ENCODE results near the gene LTO1.

LTO1 gene

GRCh38 chr11:69641681-69642548 is 33.2 kb downstream of the LTO1 start:
- CTCF ChIA-PET, result interaction anchor here (1.2 to 5.2 kb wide), 6 partner anchors 20 to 545 kb away, joined by 3 to 59 read pairs (median 5); partner anchors contain the start of gene MYEOV
- Histone ChIP-seq H3K9me3 (ENCODE audit: control extremely low read depth in 1 of 5, control insufficient read depth in 4 of 5, insufficient read depth in 2 of 5, low read depth in 1 of 5, low read length in 4 of 5) (no peaks in the 10 kb centered on the region), H3K27ac (ENCODE audit: insufficient read depth in 1 of 2, low read depth in 1 of 2, low read length in 2 of 2, poor library complexity in 1 of 2, severe bottlenecking in 2 of 2) (no peak overlapping the region), H3K36me3 (ENCODE audit: control insufficient read depth in 4 of 4, insufficient read depth in 4 of 4, low read length in 3 of 4) (no peaks in the 10 kb centered on the region), H3K27me3 (replicated peaks in 2 of 5; ENCODE audit: control insufficient read depth in 4 of 5, insufficient read depth in 5 of 5, low read length in 4 of 5) (peaks cover 3 to 71% (median 28%) of the 10 kb centered on the region in 5 experiments), H3K4me3 (ENCODE audit: control insufficient read depth in 1 of 7, extremely low read depth in 1 of 7, insufficient read depth in 4 of 7, low read depth in 2 of 7, low read length in 6 of 7) (peak overlapping the region in 6 of 7 experiments; percentile 2 to 74 (median 60)), H3K4me1 (ENCODE audit: control extremely low read depth in 1 of 4, control insufficient read depth in 4 of 4, insufficient read depth in 4 of 4, low read length in 3 of 4) (peaks cover 5 to 59% (median 54%) of the 10 kb centered on the region in 4 experiments)
- peak in 1 of 3 donors; percentile 9 for DNase-seq
- 1% methylated on average over 49 of the region's 68 CpGs for WGBS (ENCODE audit: insufficient coverage)
- POLR2A ChIA-PET, result no interaction called here

- peak; percentile 54 to 74 (median 68) for DNase-seq
These were observed 34.1 kb downstream of the LTO1 start, which contains the start of gene CCND1 for GRCh38 chr11:69640995-69641581. TSS of gene CCND1 (plus strand) at chr11:69641156. CDS start at chr11:69641314, 158 bp downstream.

DNA sequence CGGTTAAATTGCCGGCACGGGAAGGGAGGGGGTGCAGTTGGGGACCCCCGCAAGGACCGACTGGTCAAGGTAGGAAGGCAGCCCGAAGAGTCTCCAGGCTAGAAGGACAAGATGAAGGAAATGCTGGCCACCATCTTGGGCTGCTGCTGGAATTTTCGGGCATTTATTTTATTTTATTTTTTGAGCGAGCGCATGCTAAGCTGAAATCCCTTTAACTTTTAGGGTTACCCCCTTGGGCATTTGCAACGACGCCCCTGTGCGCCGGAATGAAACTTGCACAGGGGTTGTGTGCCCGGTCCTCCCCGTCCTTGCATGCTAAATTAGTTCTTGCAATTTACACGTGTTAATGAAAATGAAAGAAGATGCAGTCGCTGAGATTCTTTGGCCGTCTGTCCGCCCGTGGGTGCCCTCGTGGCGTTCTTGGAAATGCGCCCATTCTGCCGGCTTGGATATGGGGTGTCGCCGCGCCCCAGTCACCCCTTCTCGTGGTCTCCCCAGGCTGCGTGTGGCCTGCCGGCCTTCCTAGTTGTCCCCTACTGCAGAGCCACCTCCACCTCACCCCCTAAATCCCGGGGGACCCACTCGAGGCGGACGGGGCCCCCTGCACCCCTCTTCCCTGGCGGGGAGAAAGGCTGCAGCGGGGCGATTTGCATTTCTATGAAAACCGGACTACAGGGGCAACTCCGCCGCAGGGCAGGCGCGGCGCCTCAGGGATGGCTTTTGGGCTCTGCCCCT is 34.7 kb downstream of the LTO1 start:
- ChIA-PET POLR2A (no interaction called here), CTCF (interaction anchor here (2.0 to 5.1 kb wide), 2 partner anchors 347 to 539 kb away, joined by 4 to 27 read pairs; partner anchors contain the start of gene MYEOV)
- Histone ChIP-seq H3K36me3 (ENCODE audit: control insufficient read depth in 4 of 4, insufficient read depth in 4 of 4, low read length in 3 of 4) (no peaks in the 10 kb centered on the region), H3K4me1 (ENCODE audit: control extremely low read depth in 1 of 4, control insufficient read depth in 4 of 4, insufficient read depth in 4 of 4, low read length in 3 of 4) (peaks cover 7 to 67% (median 61%) of the 10 kb centered on the region in 4 experiments), H3K27me3 (replicated peaks in 2 of 5; ENCODE audit: control insufficient read depth in 4 of 5, insufficient read depth in 5 of 5, low read length in 4 of 5) (peaks cover 3 to 86% (median 34%) of the 10 kb centered on the region in 5 experiments), H3K9me3 (ENCODE audit: control extremely low read depth in 1 of 5, control insufficient read depth in 4 of 5, insufficient read depth in 2 of 5, low read depth in 1 of 5, low read length in 4 of 5) (no peaks in the 10 kb centered on the region), H3K27ac (ENCODE audit: insufficient read depth in 1 of 2, low read depth in 1 of 2, low read length in 2 of 2, poor library complexity in 1 of 2, severe bottlenecking in 2 of 2) (no peak overlapping the region), H3K4me3 (ENCODE audit: control insufficient read depth in 1 of 7, extremely low read depth in 1 of 7, insufficient read depth in 4 of 7, low read depth in 2 of 7, low read length in 6 of 7) (peak overlapping the region in 3 of 7 experiments; percentile 34 to 55 (median 36))
- WGBS (ENCODE audit: insufficient coverage), result under 1% methylated on average over 37 of the region's 43 CpGs
- peak in 1 of 3 donors; percentile 35 for DNase-seq

More at GRCh38 chr11:69640995-69641581, 34.1 kb downstream of the LTO1 start, which contains the start of gene CCND1:
- H3K36me3 ChIP-seq (ENCODE audit: control insufficient read depth in 4 of 4, insufficient read depth in 4 of 4, low read length in 3 of 4), result no peaks in the 10 kb centered on the region
- no peak within 1 kb of the TSS for H3K27ac ChIP-seq (ENCODE audit: insufficient read depth in 1 of 2, low read depth in 1 of 2, low read length in 2 of 2, poor library complexity in 1 of 2, severe bottlenecking in 2 of 2)
- ChIA-PET CTCF (interaction anchor here (5.1 to 5.2 kb wide), 2 partner anchors 348 to 540 kb away, joined by 27 to 59 read pairs; partner anchors contain the start of gene MYEOV), POLR2A (no interaction called here)
- peaks cover 7 to 67% (median 61%) of the 10 kb centered on the region in 4 experiments for H3K4me1 ChIP-seq (ENCODE audit: control extremely low read depth in 1 of 4, control insufficient read depth in 4 of 4, insufficient read depth in 4 of 4, low read length in 3 of 4)
- 0% methylated on average over 27 of the region's 49 CpGs for WGBS (ENCODE audit: insufficient coverage)
- peak within 1 kb of the TSS; percentile 8 to 74 (median 54) for H3K4me3 ChIP-seq (ENCODE audit: control insufficient read depth in 1 of 7, extremely low read depth in 1 of 7, insufficient read depth in 4 of 7, low read depth in 2 of 7, low read length in 6 of 7)
- peaks cover 3 to 79% (median 34%) of the 10 kb centered on the region in 5 experiments for H3K27me3 ChIP-seq (replicated peaks in 2 of 5; ENCODE audit: control insufficient read depth in 4 of 5, insufficient read depth in 5 of 5, low read length in 4 of 5)
- no peaks in the 10 kb centered on the region for H3K9me3 ChIP-seq (ENCODE audit: control extremely low read depth in 1 of 5, control insufficient read depth in 4 of 5, insufficient read depth in 2 of 5, low read depth in 1 of 5, low read length in 4 of 5)

DNA sequence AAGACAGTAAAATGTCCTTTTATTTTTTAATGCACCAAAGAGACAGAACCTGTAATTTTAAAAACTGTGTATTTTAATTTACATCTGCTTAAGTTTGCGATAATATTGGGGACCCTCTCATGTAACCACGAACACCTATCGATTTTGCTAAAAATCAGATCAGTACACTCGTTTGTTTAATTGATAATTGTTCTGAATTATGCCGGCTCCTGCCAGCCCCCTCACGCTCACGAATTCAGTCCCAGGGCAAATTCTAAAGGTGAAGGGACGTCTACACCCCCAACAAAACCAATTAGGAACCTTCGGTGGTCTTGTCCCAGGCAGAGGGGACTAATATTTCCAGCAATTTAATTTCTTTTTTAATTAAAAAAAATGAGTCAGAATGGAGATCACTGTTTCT is 35.3 kb downstream of the LTO1 start:
- no peak overlapping the region for H3K4me3 ChIP-seq (ENCODE audit: control insufficient read depth in 1 of 7, extremely low read depth in 1 of 7, insufficient read depth in 4 of 7, low read depth in 2 of 7, low read length in 6 of 7)
- no peak for DNase-seq
- WGBS (ENCODE audit: insufficient coverage), result 4% methylated on average over 4 of the region's 9 CpGs
- H3K9me3 ChIP-seq (ENCODE audit: control extremely low read depth in 1 of 5, control insufficient read depth in 4 of 5, insufficient read depth in 2 of 5, low read depth in 1 of 5, low read length in 4 of 5), result no peaks in the 10 kb centered on the region
- ChIA-PET CTCF (interaction anchor here (0.7 to 5.1 kb wide), 3 partner anchors 347 to 543 kb away, joined by 3 to 27 read pairs (median 4); partner anchors contain the start of gene MYEOV), POLR2A (no interaction called here)
- peaks cover 7 to 67% (median 61%) of the 10 kb centered on the region in 4 experiments for H3K4me1 ChIP-seq (ENCODE audit: control extremely low read depth in 1 of 4, control insufficient read depth in 4 of 4, insufficient read depth in 4 of 4, low read length in 3 of 4)
- no peak overlapping the region for H3K27ac ChIP-seq (ENCODE audit: insufficient read depth in 1 of 2, low read depth in 1 of 2, low read length in 2 of 2, poor library complexity in 1 of 2, severe bottlenecking in 2 of 2)
- no peaks in the 10 kb centered on the region for H3K36me3 ChIP-seq (ENCODE audit: control insufficient read depth in 4 of 4, insufficient read depth in 4 of 4, low read length in 3 of 4)
- H3K27me3 ChIP-seq (replicated peaks in 2 of 5; ENCODE audit: control insufficient read depth in 4 of 5, insufficient read depth in 5 of 5, low read length in 4 of 5), result peaks cover 3 to 92% (median 36%) of the 10 kb centered on the region in 5 experiments

DNA sequence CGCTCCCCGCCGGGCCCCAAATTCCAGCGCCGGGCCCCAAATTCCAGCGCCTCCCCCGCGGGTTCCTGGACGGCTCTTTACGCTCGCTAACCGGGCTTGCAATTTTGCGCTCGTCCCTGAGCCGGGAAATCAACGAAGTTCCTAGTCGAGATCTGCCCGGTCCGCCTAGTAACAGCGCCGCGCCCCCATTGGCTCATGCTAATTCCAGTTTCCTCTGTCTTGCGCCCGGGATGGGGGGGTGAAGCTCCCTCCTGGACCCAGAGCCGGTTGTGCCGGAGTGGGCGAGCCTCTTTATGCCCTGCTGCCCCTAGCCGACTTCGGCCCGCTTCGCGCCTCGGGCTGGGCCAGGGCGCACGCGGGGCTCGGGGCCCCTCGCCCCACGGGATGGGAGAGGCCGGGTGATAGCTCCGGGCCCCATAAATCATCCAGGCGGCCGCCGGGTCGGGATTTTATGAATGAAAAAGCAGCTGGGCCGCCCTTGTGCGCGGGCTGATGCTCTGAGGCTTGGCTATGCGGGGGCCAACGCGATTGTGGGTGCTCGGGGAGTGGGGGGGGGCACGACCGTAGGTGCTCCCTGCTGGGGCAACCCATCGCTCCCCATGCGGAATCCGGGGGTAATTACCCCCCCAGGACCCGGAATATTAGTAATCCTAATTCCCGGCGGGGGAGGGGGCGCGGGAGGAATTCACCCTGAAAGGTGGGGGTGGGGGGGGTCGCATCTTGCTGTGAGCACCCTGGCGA is 36.0 kb downstream of the LTO1 start:
- peak; percentile 71 to 84 (median 78) for DNase-seq
- Histone ChIP-seq H3K36me3 (ENCODE audit: control insufficient read depth in 4 of 4, insufficient read depth in 4 of 4, low read length in 3 of 4) (no peaks in the 10 kb centered on the region), H3K9me3 (ENCODE audit: control extremely low read depth in 1 of 5, control insufficient read depth in 4 of 5, insufficient read depth in 2 of 5, low read depth in 1 of 5, low read length in 4 of 5) (no peaks in the 10 kb centered on the region), H3K4me3 (ENCODE audit: control insufficient read depth in 1 of 7, extremely low read depth in 1 of 7, insufficient read depth in 4 of 7, low read depth in 2 of 7, low read length in 6 of 7) (peak overlapping the region in 2 of 7 experiments; percentile 56 to 57), H3K27me3 (replicated peaks in 2 of 5; ENCODE audit: control insufficient read depth in 4 of 5, insufficient read depth in 5 of 5, low read length in 4 of 5) (peaks cover 3 to 93% (median 38%) of the 10 kb centered on the region in 5 experiments), H3K4me1 (ENCODE audit: control extremely low read depth in 1 of 4, control insufficient read depth in 4 of 4, insufficient read depth in 4 of 4, low read length in 3 of 4) (peaks cover 7 to 65% (median 60%) of the 10 kb centered on the region in 4 experiments), H3K27ac (ENCODE audit: insufficient read depth in 1 of 2, low read depth in 1 of 2, low read length in 2 of 2, poor library complexity in 1 of 2, severe bottlenecking in 2 of 2) (no peak overlapping the region)
- CTCF ChIA-PET, result interaction anchor here (0.7 to 5.1 kb wide), 3 partner anchors 346 to 542 kb away, joined by 3 to 27 read pairs (median 4); partner anchors contain the start of gene MYEOV
- under 1% methylated on average over 46 of the region's 64 CpGs for WGBS (ENCODE audit: insufficient coverage)
- POLR2A ChIA-PET, result no interaction called here

All from common myeloid progenitor, CD34-positive (primary cell).